NCI-H526 treated with DMSO at 0.1 percent for 48 hours (cell line): ENCODE results near the gene BANP.
"Not testable (repeated sequence)": the region's sequence is repeated elsewhere in the genome, so short reads cannot be mapped to it uniquely, and the experiment has no call there.

Experiments
- DNase-seq: peaks from one replicate; lab custom pipeline; 2025; lab: John Stamatoyannopoulos, UW

Gene BANP

GRCh38 chr16:88067530-88068411, 116.5 kb downstream of the BANP start:
- no peak for DNase-seq

DNA sequence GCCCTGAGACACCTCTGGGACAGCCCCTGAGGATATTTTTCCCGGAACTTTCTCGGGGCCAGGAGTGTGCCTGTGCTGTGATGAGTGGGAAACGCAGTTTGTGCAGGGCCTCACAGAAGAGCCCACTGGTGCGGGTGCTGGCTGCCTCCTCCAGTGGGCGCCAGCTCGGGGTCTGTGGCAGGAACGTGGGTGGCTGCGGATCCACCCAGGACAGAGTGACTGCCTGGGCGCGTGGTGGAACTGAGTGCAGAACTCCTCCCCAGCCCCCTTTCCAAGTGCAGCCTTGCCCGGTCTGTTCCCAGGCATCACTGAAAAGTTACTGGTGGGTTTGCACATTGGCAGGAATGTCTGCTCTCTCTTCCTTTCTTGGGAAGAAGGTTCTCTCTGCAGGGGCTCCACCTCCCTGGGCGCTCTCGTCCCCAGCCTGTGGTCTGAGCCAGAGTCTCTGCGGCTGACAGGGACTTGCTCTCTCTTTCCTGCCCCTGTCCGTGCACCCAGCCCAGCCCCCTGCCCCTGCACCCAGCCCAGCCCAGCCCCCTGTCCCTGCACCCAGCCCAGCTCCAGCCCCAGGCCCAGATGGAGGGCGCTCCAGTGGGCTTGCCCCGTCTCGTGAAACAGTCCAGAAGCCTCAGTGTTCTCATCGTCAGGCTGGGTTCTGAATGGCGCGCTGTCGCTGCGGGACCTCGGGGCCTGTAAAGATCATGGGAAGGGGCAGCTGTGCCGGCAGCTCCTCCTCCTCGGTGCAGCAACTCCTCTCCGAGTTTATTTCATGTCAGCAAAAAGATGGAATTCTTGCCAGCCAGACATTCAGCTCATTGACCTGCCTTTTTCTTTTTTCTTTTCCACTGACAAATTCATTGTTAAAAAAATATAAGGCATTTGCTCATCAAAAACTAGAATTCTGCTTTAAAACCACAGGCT, 117.5 kb downstream of the BANP start:
- no peak for DNase-seq

GRCh38 chr16:88069397-88070168, 118.3 kb downstream of the BANP start:
- no peak for DNase-seq

DNA sequence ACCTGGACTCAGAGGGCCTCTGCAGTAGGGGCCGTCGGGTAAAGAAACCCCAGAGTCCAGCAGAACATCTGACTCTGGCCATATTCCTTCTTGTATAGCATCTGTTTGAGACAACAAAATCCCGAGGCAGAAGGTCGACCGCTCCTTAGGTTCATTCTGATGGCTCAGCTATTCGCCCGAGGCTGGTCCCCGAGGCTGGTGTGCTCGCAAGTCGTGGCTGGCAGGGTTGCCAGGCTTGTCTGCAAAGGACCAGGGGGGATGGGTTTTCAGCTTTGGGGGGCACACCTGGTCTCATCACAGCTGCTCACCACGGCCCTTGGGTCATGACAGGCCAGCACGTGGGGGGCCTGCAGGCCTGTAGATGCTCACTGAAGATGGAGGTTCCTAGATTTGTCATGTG, 119.1 kb downstream of the BANP start:
- no peak for DNase-seq

DNA sequence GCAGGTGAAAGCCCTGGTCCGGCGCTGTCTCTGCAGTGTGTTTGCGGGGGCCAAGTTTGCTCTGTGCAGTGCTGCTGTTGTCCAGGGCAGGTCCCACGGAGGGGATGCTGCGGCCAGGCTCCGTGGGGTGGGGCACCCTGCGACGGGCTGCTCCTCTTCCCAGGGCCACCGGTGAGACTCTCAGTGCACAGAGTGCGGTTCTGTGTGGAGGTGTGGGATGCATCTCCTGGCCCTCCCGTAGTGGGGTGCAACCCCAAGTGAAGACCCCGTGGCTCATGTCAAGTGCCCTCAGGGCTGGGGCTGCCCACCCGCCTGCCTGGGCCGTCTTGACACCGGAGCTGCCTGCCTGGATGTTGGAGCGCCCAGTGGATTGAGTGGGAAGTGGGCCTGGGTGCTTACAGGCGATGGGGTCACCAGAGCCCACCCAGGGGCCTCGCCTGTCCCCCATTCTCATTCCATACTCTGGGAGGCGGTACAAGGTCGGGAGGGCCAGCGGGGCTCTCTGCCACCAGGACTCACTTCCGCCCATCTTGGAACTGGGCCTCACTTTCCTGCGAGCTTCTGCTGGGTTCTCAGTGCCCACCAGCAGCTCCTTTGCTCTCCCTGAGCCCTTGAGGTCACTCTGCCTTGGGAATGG, 119.9 kb downstream of the BANP start:
- no peak for DNase-seq

DNA sequence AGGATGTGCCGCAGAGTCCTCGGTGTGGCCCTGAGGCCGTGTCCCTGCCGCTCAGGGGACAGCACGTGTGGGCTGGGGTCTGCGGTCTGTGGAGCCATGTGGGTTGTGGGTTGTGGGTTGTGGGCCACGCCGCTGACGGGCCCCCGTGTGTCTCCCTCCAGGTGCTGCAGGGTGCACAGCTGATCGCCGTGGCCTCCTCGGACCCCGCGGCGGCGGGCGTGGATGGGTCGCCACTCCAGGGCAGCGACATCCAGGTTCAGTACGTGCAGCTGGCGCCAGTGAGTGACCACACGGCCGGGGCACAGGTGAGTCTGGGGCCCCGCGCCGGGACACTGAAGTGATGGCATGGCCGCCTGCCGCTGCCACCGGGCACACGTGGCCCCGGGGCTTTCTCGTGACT, 120.7 kb downstream of the BANP start:
- DNase-seq = no peak

GRCh38 chr16:88072571-88073001, 121.4 kb downstream of the BANP start:
- no peak for DNase-seq

DNA sequence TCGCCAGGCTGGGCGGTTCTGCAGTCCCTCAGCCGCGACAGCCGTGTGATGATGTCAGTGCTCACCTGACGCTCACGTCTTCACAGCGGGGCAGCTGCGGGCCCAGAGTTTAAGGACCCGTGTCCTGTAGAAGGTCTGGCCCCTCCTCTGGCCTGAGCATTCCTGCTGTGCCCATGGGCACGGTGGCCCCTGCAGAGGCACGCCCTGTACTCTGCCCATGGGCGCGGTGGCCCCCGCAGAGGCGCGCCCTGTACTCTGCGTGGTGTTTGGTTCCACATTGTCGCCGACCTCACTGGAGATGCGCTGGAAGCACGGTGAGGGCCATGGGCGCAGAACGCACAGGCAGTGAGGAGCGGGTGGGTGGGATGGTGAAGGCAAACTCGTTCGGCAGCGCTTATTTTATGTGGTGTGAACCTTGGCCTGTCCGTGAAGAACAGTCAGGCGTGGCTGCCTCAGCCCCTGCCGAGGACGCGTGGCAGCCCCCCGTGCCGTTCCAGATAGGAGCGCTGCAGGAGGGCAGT, 122.0 kb downstream of the BANP start:
- DNase-seq = no peak

DNA sequence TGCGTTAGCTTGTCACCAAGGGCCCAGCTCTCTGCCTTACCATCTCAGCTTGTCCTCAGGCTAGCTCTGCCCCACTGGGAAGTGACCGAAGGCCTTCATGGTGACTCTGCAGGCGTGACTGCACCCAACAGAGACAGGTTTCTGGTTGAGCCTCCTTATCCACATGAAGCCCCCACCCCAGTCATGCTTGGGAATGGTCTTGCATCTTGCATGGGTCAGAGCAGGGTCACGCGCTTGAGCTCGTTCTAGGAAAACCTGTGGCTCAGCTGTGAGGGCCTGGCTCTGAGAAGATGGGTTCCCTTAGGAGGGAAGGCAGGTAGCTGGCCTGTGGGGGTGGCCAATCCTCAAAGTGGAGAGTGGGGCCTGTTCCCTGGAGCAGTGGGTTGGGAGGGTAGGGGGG, 122.8 kb downstream of the BANP start:
- DNase-seq = no peak

DNA sequence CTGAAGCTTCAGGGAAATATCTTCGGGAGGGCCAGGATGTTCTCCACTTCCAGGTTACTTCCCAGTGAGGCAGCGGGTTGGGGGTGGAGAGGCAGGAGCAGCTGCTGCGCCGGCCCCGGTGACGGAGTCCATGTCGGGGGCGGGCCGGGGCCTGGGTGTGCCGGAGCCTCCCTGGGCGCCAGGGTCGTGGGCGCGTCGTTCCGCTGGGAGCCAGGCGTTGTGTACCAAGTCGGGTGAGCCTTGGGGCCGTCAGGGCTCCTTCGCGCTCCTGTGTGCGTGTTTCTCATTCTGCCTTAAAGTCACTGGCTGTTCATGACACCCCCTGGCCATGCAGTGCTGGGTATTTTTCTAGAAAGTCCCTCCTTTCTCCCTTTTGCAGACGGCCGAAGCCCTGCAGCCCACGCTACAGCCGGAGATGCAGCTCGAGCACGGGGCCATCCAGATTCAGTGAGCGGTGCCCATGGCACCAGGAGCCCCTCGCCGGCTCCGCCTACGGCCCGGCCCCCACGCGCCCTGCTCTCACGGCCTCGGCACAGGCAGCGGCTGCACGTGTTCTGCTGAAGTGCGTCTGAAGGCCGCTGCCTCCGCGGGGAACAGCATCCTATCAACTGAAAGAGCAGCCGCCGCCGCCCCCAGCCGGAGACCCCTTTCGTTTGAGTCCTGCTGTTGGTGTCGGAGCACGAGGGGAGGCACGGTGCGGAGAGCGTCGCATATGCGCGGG, 125.1 kb downstream of the BANP start:
- DNase-seq = no peak

DNA sequence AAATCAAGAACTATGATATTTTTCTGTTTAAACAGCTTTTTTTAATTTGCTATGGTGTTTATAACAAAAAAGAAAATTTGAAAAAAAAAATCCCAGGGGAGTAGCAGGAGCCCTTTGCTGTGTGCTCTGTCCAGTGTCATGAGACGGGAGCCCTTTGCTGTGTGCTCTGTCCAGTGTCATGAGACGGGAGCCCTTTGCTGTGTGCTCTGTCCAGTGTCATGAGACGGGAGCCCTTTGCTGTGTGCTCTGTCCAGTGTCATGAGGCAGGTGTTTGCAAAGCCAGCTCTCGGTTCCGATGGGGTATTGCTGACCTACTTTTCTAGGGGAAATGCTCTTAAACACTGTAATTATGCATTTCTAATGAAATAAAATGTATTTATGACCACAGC, 125.7 kb downstream of the BANP start:
- DNase-seq = not testable (repeated sequence)

DNA sequence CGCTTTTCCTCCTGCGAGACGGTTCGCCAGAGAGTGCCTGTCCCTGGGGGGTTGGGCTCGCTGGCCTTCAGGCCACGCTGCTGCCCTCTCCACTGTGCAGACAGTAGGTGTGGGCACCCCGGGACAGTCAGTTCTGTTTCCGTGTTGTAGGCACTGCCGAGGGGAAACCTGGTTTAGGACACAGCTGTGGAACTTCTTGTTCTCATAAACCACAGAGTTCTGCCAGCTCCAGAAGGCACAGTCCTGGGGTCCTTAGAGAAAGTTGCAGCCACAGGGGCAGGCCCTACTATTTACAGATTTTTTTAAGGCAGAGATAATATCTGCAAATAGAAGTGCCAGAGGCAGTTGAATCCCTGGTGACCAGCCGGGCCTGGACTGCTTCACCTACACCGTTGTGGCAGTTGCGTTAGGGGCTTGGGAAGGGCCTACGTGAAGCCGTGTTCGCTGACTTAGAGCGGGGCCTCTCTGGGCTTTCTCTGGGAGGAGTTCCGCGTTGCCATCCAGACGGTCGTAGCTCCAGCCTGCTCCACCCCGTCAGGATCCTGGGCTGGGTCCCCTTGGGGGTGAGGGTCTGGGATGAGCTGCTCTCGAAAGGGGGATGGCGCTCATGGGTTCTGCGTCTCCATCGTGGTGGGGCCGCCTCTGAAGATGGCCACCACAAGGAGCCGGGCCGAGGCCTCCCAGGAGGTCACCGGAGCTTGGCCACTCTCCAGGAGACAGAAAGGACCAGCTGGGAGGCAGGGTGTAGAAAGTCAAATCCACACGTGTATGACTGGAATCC, 126.3 kb downstream of the BANP start:
- no peak for DNase-seq

DNA sequence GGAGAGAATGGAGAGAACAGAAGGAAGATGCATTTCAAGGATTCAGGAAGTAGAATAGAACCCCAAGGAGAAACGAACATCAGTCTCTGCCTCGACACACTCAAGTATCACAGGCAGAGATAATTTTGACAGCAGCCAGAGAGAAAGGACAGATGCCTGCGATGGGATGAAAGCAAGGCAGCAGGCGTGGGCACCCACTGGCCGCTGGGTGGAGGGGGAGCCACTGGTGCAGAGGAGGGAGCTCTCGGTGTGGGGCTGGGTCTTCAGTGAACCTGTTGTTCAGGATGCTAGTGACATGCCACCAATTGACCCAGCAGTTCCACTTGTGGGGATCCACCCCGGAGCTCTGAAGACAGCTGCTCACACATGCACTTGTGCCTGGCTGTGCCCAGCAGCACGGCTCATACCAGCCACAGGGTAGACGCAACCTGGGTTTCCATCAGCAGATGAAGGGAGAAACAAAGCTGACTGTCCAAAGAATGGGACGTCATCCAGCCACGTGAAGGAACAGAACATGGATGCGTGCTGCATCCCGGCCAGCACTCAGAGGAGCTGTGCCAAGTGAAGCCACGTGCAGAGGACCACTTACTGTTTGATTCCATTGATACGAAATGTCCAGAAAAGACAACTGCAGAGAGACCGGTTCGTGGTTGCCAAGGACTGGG, 127.0 kb downstream of the BANP start:
- DNase-seq = no peak

GRCh38 chr16:88083582-88083981, 132.3 kb downstream of the BANP start:
- DNase-seq = no peak

DNA sequence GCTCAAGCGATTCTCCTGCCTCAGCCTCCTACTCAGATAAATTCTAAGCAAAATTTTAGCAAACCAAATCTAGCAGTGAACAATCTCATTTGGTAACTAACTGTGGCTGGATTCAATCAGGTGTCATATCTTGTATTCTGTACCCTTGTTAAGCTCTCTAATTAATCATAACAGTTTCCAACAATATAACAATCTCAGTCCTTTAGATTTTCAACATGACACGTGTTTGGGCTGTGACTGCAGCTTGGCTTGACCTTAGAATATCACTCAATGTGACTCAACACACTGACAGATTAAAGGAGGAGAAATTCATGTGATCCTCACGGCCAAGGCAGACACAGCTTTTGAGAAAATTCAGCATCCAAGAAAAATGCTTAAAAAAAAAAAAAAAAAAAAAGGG, 133.6 kb downstream of the BANP start:
- no peak for DNase-seq

GRCh38 chr16:88086571-88087516, 135.6 kb downstream of the BANP start:
- no peak for DNase-seq

- DNase-seq = no peak
Observed at GRCh38 chr16:88087517-88087877, 136.3 kb downstream of the BANP start.

- DNase-seq = no peak
Observed at GRCh38 chr16:88088161-88088581, 136.9 kb downstream of the BANP start.
